HG03565 (cell line): ENCODE results near the gene ANKRD6.
"Not testable (repeated sequence)": the region's sequence is repeated elsewhere in the genome, so short reads cannot be mapped to it uniquely, and the experiment has no call there.

Source experiments
- ATAC-seq: cut with Tn5 transposase; IDR thresholded peaks from one replicate; pipeline ENCODE4 v1.9.1; 2021; ENCODE audit warnings: mild to moderate bottlenecking, moderate library complexity; ENCODE audit not compliant: unreplicated experiment

Gene ANKRD6

DNA sequence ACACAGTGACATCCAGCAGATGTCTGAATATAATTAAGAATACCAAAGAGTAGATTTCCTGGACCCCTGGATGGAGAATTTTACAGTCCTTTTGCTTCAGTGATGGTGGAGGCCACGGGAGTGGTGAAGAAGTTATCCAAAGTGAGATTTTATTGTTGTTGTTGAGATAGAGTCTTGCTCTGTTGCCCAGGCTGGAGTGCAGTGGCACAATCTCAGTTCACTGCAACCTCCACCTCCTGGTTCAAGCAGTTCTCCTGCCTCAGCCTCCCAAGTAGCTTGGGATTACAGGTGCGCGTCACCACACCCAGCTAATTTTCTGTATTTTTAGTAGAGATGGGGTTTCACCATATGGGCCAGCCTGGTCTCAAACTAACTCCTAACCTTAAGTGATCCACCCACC is 208.6 kb downstream of the ANKRD6 start:
- ATAC-seq, result not testable (repeated sequence)

- ATAC-seq, result no peak
Measured at GRCh38 chr6:89642956-89643355, 210.0 kb downstream of the ANKRD6 start.

- no peak for ATAC-seq
Measured at GRCh38 chr6:89643406-89643805, 210.5 kb downstream of the ANKRD6 start.

GRCh38 chr6:89644864-89645263 is 211.9 kb downstream of the ANKRD6 start:
- ATAC-seq, result no peak

DNA sequence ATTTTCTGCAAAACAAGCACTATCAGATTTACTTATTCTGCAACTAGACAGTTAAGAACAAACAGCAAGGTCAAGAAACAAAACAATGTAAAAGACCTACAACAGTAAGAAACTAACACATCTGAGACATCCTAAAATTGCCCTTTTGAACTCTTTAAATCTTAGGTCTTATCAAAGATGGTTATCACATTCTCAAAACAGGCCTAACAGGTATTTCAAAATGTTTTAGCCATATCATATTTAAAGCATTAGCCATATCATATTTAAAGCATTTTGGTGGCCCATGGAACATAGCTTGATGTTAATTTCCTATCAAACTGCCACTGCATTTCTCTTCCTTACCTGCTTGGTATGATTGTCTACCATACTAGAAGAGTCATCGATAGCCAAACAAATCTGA is 216.7 kb downstream of the ANKRD6 start:
- no peak for ATAC-seq

- no peak for ATAC-seq
Measured at GRCh38 chr6:89650579-89650978, 217.6 kb downstream of the ANKRD6 start.

- ATAC-seq, result no peak
Measured at GRCh38 chr6:89655122-89655521, 222.2 kb downstream of the ANKRD6 start.

DNA sequence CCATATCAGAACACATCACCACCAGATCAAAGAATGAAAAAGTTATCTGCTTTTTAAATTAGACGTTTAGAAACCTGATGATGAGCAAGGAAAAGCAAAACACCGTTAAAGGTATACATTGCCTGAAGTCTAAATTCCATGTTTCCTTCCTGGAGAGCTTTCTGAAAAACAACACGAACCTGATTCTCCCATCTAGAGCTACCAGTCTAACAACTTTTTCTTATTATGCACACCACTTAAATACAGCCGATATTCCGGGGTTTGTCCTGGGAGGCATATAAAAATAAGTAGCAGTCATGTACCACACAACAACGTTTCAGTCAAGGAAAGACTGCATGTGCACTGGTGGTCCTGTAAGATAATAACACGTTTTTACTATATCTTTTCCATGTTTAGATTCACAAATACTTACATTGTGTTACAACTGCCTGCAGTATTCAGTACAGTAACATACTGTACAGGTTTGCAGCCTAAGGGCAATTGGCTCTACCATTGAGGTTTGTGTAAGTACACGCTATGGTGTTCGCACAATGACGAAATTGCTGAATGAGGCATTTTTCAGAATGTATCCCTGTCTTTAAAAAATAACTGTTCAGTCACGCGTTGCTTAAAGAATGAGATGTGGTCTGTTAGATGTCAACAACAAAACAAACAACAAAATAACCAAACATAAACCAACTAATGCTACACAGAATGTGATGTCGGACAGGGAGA is 224.7 kb downstream of the ANKRD6 start:
- no peak for ATAC-seq

GRCh38 chr6:89660981-89661380 is 228.0 kb downstream of the ANKRD6 start:
- no peak for ATAC-seq

DNA sequence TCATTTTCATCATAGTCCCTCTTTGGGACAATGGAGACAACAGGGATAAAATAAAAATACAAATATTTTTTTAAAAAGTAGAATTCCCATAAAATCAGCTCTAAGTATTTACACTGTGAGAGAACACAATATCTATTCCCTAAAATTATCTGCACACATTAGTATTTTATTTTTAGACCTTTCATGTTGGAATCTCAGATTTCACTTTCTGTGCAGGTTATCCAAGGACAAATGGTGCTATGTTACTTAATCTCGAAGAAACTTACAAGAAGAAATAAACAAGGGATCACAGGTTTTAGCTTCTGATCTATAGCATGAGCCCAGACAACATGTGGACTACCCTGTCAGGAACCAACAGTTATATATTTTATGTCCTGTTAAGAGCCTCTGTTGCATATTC is 228.6 kb downstream of the ANKRD6 start:
- ATAC-seq, result no peak

DNA sequence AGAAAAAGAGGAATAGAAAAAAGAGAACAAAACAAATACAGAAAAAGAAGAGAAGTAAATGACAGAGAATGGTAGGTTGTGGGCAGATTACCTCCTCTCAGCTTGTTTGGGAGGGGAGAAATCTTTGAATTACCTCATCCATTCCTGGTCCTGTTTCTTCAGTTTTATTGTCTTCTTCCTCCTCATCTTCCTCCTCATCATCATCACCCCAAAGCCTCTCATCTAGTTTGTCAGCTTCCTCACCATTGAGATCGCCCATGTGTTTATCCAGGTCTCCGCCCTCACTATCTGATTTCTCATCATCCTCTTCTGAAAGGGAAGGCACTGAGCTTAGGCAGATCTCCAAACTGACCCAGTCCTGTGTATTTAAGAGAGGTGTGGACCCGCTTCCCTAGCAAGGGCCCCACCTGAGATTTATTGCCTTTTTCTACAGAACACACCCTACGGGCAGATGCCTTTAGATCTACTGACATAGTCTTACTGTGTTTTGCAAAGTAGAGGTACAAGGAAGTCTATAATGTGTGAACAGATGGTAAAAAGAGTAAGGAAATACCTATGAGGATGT is 229.8 kb downstream of the ANKRD6 start:
- ATAC-seq, result no peak

DNA sequence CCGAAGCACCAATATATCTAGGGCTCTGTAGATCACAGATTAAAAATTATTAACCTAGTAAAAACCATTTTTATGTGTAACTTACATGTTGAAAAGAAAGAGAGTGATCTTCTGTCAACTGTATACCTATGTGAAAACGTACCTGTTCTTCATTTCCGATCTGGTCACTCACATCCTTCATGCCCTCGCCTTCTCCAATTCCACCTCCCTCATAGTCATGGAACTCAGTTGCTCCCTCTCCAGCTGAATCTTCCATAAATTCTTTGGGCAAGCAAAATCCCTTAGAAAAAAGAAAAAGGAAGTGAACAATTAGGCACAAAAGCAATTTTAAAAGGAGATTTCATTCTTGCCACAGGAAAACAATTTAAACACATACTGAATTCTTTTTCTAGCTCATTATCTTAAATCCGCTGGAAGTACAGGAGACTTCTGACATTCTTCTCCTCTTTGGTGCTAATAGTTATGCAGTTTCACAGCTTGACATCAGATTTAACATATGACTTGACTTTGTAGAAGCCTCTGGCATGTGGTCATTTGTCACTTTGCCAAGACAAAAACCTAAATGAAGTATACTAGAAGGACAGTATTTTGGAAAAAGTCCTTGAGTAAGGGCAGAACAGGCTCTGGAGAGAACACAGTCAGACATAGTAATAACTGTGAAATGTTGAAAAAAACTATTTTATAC is 235.1 kb downstream of the ANKRD6 start:
- no peak for ATAC-seq

DNA sequence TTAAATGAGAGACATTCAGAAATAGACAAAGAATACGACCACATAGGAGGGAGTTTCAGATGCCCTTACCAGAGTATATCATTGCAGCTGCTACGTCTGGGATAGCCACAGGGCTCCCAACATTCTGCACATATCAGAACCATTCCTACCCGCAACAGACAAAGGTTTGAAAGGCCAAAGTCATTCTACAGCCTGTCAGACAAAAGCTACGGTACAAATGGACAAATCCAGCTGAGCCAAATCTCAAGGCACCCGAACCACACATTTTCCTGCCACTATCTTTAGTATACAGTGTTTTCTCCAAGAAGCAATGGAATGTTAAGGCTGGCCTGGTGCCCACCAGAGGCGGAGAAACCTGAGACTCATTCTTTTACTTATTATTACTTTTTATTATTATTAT is 236.1 kb downstream of the ANKRD6 start:
- no peak for ATAC-seq

- no peak for ATAC-seq
Measured at GRCh38 chr6:89670935-89671565, 238.1 kb downstream of the ANKRD6 start.

GRCh38 chr6:89675949-89676748 is 243.2 kb downstream of the ANKRD6 start:
- no peak for ATAC-seq

GRCh38 chr6:89678531-89678930 is 245.6 kb downstream of the ANKRD6 start:
- no peak for ATAC-seq

DNA sequence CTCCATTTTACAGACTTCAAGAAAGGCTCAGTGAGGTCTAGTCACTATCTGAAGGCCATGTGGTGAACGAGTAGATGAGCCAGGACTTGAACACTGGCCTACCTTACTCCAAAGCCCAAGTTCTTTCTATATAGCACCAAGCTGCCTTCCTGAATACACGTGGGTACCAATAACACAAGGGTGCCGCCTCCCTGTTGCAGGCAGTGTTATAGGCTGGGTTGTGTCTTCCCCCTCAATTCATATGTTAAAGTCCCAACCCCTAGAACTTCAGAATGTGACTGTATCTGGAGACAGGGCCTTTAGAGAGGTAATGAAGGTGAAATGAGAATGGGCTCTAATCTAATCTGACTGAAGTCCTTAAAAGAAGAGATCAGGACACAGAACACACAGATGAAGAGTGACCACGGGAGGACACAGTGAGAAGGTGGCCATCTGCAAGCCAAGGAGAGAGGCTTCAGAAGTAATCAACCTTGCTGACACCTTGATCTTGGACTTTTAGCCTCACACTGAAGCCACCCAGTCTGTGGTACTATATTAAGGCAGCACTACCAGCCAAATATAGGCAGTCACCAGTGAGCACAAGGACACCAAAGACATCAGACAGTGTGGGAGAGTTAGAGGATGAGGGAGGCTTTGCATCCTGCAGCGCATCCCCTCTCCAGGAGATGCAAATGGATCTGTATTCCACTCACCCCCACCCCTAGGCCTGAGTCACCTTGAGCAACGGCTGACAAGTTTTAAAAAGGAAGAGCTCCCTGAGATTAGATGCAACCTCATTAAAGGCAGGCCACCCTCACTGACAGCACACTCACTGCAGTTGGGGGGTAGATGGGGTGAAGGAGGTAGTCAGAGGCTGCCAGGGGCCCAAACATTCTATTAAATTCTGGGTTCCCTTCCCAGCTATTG is 246.5 kb downstream of the ANKRD6 start:
- ATAC-seq, result no peak

DNA sequence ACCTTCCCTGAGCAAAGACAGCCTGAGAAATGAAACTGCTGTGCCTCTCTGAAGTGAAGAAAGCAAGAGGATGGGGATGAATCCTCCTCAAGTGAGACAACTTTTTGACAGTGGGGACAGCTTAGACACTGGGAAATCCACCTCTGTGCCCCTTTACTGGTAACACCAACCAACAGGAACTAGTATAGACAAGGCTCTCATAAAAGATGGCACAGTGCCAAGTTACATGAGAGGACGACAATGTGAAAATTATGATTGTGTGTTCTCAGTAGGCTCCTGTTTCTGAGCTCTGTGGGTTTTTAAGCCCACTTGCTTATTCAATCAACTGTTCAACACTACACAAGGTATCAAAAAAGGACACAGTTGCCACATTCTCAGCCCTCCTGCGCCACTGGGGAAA is 247.2 kb downstream of the ANKRD6 start:
- no peak for ATAC-seq

DNA sequence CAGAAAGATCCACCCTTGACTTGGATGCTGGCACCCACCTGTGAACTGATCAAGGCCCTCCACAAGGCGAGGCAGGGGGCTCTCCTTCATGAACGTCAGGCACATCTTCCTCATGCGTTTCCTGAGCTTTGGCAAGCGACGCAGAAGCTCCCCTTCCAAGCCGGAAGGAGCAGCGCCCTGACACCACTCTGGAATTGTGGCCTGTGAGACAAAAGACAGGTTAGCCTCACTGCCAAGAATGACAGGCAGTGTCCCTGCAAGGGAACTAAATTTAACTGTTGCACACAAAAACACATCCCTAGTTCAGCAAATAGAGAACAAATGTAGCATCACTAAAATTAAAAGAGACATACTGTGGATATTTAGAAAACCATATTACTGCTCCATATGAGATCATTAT is 247.6 kb downstream of the ANKRD6 start:
- no peak for ATAC-seq

- ATAC-seq, result no peak
Measured at GRCh38 chr6:89681983-89682564, 249.1 kb downstream of the ANKRD6 start.
